HEK293T (cell line): Measurements from ENCODE around the gene PRRC2B.

Experiments
- FOXK2 ChIP-seq: fragments of 450-650 bp; IDR thresholded peaks from 2 replicates; pipeline ENCODE4 v1.6.1; 2016; ENCODE audit warnings: mild to moderate bottlenecking
- NFRKB ChIP-seq: fragments of 450-650 bp; IDR thresholded peaks from 2 replicates; pipeline ENCODE4 v1.6.1; 2016; ENCODE audit warnings: mild to moderate bottlenecking, moderate library complexity
- SP1 ChIP-seq: fragments of 450-650 bp; IDR thresholded peaks from 2 replicates; pipeline ENCODE4 v1.6.1; 2017

GRCh38 chr9:131475956-131476776 lies 82.3 kb downstream of the PRRC2B start:
- TF ChIP-seq SP1, result no peak
- TF ChIP-seq NFRKB, result no peak
- no peak for TF ChIP-seq FOXK2
